ENCODE data around the gene CEACAM6. TPM values are rescaled to one million over a fixed set of nuclear protein-coding genes. Genes with fewer than 3 reads are reported as not detected.

CEACAM6 gene
- total RNA-seq, 1 donor from 2014 or later: 0.20 TPM

DNA sequence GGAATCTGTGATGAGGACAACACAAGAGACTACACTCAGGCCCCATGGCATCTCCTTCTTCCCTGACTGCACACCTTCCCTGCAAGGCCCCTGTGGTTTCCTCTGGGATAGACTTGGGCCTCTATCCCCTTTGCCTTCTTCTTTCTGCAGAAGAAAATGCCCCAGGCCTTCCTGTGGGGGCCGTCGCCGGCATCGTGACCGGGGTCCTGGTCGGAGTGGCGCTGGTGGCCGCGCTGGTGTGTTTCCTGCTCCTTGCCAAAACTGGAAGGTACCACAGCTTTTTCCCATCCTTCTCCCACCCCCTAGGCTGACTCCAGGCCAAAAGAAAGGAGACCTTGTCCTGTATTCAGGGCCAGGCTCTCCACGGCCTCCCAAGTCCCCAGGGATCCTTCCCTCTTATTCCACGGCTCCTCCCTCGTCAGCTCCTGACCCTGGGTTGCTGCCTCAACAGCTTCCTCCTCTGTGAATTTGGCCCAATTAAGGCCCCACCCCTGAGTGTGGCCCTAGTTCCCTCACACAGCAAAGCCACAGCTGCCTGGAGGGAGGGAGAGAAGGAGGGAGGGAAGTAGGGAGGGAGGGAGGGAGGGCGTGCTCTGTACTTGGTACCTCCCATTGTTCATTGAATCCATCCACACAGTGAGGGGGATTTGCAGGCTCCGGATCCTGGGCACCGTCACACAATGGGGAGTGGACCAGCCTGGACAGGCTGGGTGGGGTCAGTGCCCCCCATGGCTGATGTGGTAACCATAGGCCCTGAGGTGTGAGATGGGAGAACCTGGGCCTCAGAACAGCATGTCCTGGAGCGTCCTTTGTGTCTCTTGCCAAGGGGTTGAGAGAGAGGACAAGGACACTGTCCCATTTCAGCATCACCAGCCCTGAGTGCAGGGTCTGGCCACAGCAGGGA lies 53.6 kb downstream of the CEACAM6 start:
- no peak overlapping the region for H3K27ac Mint-ChIP-seq (ENCODE audit: unreplicated experiment)
- H3K9me3 Mint-ChIP-seq (ENCODE audit: unreplicated experiment): peaks cover 5% of the 10 kb centered on the region
- peaks cover 5% of the 10 kb centered on the region for H3K4me1 Mint-ChIP-seq (ENCODE audit: low read depth, unreplicated experiment)
- H3K27me3 Mint-ChIP-seq (ENCODE audit: unreplicated experiment): peaks cover 10% of the 10 kb centered on the region
- no peaks in the 10 kb centered on the region for H3K36me3 Mint-ChIP-seq (ENCODE audit: unreplicated experiment)
- TF ChIP-seq, protein P1, sequence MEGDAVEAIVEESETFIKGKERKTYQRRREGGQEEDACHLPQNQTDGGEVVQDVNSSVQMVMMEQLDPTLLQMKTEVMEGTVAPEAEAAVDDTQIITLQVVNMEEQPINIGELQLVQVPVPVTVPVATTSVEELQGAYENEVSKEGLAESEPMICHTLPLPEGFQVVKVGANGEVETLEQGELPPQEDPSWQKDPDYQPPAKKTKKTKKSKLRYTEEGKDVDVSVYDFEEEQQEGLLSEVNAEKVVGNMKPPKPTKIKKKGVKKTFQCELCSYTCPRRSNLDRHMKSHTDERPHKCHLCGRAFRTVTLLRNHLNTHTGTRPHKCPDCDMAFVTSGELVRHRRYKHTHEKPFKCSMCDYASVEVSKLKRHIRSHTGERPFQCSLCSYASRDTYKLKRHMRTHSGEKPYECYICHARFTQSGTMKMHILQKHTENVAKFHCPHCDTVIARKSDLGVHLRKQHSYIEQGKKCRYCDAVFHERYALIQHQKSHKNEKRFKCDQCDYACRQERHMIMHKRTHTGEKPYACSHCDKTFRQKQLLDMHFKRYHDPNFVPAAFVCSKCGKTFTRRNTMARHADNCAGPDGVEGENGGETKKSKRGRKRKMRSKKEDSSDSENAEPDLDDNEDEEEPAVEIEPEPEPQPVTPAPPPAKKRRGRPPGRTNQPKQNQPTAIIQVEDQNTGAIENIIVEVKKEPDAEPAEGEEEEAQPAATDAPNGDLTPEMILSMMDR (IDR thresholded peaks at IDR 0.05; ENCODE audit: partially characterized antibody, unreplicated experiment): no peak
- no peak overlapping the region for H3K4me3 Mint-ChIP-seq (ENCODE audit: unreplicated experiment)
- no peak for DNase-seq

DNA sequence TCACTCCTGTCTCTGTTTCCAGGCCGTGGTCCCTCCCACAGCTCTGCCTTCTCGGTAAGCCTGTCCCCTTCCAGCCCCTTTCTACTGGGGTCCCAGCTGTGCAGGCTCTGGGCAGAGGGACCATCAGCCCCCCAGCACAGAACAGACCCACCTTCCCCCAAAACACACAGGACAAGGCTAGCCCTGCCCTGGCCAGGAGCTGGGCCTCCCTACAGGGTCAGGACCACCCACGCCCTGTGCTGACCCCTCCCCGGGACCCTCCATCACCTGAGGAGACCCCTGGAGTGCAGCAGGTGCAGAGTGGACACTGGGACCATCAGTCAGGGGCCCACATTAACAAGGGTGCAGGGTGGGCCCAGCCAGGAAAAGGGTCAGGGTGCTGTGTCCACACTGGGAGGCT lies 55.0 kb downstream of the CEACAM6 start:
- no peaks in the 10 kb centered on the region for H3K36me3 Mint-ChIP-seq (ENCODE audit: unreplicated experiment)
- H3K4me1 Mint-ChIP-seq (ENCODE audit: low read depth, unreplicated experiment): peaks cover 6% of the 10 kb centered on the region
- DNase-seq: no peak
- peaks cover 5% of the 10 kb centered on the region for H3K9me3 Mint-ChIP-seq (ENCODE audit: unreplicated experiment)
- H3K27me3 Mint-ChIP-seq (ENCODE audit: unreplicated experiment): peaks cover 9% of the 10 kb centered on the region
- no peak overlapping the region for H3K4me3 Mint-ChIP-seq (ENCODE audit: unreplicated experiment)
- TF ChIP-seq, protein P1 (IDR thresholded peaks at IDR 0.05; ENCODE audit: partially characterized antibody, unreplicated experiment): no peak
- no peak overlapping the region for H3K27ac Mint-ChIP-seq (ENCODE audit: unreplicated experiment)

DNA sequence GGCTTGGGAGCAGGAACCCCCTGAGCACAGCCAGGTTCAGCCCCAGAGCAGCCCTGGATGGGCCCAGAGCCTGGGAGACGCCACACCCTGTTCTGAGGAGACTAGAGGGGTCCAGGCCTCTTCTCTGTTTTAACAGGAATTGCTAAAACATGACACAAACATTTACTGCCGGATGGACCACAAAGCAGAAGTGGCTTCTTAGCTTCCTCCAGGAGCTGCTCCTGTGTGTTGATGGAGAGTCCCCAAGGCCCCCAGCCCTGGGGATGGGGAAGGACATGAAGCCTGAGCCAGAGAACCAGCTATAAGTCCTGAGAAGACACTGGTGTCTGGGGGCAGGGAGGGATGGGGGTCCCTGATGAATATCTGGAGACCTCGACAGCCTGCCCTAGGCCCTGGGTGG lies 55.7 kb downstream of the CEACAM6 start:
- H3K9me3 Mint-ChIP-seq (ENCODE audit: unreplicated experiment): peaks cover 5% of the 10 kb centered on the region
- H3K4me1 Mint-ChIP-seq (ENCODE audit: low read depth, unreplicated experiment): peaks cover 6% of the 10 kb centered on the region
- H3K27me3 Mint-ChIP-seq (ENCODE audit: unreplicated experiment): peaks cover 9% of the 10 kb centered on the region
- H3K36me3 Mint-ChIP-seq (ENCODE audit: unreplicated experiment): no peaks in the 10 kb centered on the region
- no peak for DNase-seq
- H3K4me3 Mint-ChIP-seq (ENCODE audit: unreplicated experiment): no peak overlapping the region
- H3K27ac Mint-ChIP-seq (ENCODE audit: unreplicated experiment): no peak overlapping the region
- TF ChIP-seq, protein P1 (IDR thresholded peaks at IDR 0.05; ENCODE audit: partially characterized antibody, unreplicated experiment): no peak

DNA sequence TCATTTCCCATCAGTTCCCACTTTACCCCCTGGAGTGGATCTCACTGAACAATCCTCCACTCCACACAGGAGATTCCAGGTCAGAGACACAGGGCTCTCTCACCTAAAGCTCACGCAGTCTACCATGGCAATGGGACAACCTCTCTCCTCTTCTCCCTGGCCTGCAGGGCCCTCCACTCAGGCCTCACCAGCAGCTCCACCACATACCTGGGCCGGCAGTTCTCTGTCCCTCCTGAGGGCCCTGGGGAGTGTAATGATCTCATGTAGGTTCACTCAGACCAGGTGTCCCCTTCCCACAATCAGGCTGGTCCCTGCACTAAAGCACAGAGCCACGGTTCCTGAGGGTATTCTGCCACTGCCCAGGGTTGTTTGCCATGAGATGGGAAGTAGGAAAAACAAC lies 56.7 kb downstream of the CEACAM6 start:
- TF ChIP-seq, protein P1 (IDR thresholded peaks at IDR 0.05; ENCODE audit: partially characterized antibody, unreplicated experiment): no peak
- DNase-seq: no peak
- H3K4me3 Mint-ChIP-seq (ENCODE audit: unreplicated experiment): no peak overlapping the region
- H3K36me3 Mint-ChIP-seq (ENCODE audit: unreplicated experiment): no peaks in the 10 kb centered on the region
- peaks cover 5% of the 10 kb centered on the region for H3K9me3 Mint-ChIP-seq (ENCODE audit: unreplicated experiment)
- H3K4me1 Mint-ChIP-seq (ENCODE audit: low read depth, unreplicated experiment): peaks cover 6% of the 10 kb centered on the region
- no peak overlapping the region for H3K27ac Mint-ChIP-seq (ENCODE audit: unreplicated experiment)
- H3K27me3 Mint-ChIP-seq (ENCODE audit: unreplicated experiment): peaks cover 9% of the 10 kb centered on the region

DNA sequence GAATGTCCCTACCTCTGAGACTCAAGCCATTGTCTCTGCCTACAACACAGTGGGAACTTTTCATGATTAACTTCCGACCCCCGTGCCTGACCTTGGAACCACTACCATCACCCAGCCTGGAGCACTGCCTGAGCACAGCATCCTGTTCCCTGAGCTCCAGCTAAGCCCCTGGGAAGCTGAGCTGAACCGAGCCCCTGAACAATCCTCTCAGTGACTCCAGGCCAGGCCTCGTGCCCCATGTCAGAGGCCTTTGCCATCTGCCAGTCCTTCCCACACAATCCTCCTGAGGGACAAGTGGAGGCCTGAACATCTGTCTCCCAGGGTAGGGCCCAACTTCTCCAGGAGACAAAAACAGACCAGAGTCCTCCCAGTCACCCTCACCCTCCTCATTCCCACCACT lies 58.6 kb downstream of the CEACAM6 start:
- H3K36me3 Mint-ChIP-seq (ENCODE audit: unreplicated experiment): no peaks in the 10 kb centered on the region
- peaks cover 3% of the 10 kb centered on the region for H3K9me3 Mint-ChIP-seq (ENCODE audit: unreplicated experiment)
- DNase-seq: no peak
- peak overlapping the region; percentile 23 for H3K4me3 Mint-ChIP-seq (ENCODE audit: unreplicated experiment)
- H3K27me3 Mint-ChIP-seq (ENCODE audit: unreplicated experiment): peaks cover 6% of the 10 kb centered on the region
- peak overlapping the region; percentile 88 for H3K27ac Mint-ChIP-seq (ENCODE audit: unreplicated experiment)
- TF ChIP-seq, protein P1 (IDR thresholded peaks at IDR 0.05; ENCODE audit: partially characterized antibody, unreplicated experiment): no peak
- H3K4me1 Mint-ChIP-seq (ENCODE audit: low read depth, unreplicated experiment): peaks cover 6% of the 10 kb centered on the region

Measured in glutamatergic neuron (in vitro differentiated cells).